ENCODE measurements around the gene TRIM14. TPM values are rescaled to one million over a fixed set of nuclear protein-coding genes. Genes with fewer than 3 reads are reported as not detected.

The TRIM14 gene
- total and polyA plus RNA-seq, 10 of the 15 experiments (the other 5 are each of a cell fraction or from before 2014, with no cell fraction given), result 8.6 to 53.3 (median 35.7) TPM

DNA sequence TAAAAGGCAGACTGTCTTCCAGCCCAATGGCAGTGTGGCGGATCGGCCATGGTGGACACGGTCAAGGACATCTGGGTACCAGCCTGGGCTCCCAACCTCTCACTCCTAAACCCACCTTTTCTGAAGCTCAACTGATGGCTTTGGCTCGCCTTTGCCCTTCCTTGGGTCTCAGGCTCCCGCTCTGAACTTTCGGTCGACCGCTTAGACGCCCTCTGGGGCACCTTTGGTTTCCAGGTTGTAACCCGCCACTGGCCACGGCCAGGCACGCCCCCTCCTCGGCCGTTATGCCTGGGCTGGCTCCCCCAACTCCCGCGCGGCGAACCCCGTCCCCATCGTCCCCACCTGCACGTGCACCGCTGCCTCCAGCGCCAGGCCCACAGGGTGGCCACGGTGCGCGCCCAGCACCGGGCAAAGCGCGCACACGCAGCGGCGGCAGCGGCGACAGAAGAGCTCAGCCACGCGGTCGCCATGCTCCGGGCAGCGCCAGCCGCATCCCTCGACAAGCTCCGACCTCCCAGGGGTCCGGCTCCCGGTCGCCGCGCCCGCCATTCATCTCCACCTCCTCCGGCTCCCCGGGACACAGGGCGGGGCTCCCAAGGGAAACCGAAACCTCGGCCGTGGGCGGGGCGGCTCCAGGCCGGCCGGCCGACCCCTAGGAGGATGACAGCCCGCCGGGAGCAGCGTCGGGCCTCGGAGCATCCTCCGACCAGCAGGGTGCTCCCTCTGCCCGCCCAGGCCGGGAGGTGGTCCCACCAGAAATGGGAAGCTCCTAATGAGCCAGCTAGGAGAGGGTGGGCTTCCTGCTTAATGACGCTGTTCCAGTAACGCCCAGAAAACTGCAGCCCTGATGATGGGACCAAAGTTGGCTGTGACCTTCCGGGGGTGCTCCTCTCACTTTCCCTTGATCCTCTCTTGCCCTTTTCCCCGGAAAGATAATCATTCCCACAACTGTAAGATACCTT is at the start of gene TRIM14 (continued):
- TF ChIP-seq, protein P1, sequence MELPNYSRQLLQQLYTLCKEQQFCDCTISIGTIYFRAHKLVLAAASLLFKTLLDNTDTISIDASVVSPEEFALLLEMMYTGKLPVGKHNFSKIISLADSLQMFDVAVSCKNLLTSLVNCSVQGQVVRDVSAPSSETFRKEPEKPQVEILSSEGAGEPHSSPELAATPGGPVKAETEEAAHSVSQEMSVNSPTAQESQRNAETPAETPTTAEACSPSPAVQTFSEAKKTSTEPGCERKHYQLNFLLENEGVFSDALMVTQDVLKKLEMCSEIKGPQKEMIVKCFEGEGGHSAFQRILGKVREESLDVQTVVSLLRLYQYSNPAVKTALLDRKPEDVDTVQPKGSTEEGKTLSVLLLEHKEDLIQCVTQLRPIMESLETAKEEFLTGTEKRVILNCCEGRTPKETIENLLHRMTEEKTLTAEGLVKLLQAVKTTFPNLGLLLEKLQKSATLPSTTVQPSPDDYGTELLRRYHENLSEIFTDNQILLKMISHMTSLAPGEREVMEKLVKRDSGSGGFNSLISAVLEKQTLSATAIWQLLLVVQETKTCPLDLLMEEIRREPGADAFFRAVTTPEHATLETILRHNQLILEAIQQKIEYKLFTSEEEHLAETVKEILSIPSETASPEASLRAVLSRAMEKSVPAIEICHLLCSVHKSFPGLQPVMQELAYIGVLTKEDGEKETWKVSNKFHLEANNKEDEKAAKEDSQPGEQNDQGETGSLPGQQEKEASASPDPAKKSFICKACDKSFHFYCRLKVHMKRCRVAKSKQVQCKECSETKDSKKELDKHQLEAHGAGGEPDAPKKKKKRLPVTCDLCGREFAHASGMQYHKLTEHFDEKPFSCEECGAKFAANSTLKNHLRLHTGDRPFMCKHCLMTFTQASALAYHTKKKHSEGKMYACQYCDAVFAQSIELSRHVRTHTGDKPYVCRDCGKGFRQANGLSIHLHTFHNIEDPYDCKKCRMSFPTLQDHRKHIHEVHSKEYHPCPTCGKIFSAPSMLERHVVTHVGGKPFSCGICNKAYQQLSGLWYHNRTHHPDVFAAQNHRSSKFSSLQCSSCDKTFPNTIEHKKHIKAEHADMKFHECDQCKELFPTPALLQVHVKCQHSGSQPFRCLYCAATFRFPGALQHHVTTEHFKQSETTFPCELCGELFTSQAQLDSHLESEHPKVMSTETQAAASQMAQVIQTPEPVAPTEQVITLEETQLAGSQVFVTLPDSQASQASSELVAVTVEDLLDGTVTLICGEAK (IDR thresholded peaks at IDR 0.05; ENCODE audit: borderline replicate concordance), result no peak
- peak; percentile 46; the same call in 1 of the 2 replicates for TF ChIP-seq NR2F1 (conservative IDR thresholded peaks at IDR 0.05)
- TF ChIP-seq ZSCAN29 (IDR thresholded peaks at IDR 0.05), result no peak
- TF ChIP-seq YBX1 (IDR thresholded peaks at IDR 0.05), result no peak
- peak in 1 of 2 experiments; percentile 50; a peak in 1 of 3 replicates for TF ChIP-seq EGR1 (IDR thresholded peaks at IDR 0.05; ENCODE audit: borderline replicate concordance in 1 of 2, low read depth in 2 of 2, low read length in 2 of 2)
- TF ChIP-seq KDM1A (IDR thresholded peaks at IDR 0.05; ENCODE audit: borderline replicate concordance), result no peak
- TF ChIP-seq, protein P2, sequence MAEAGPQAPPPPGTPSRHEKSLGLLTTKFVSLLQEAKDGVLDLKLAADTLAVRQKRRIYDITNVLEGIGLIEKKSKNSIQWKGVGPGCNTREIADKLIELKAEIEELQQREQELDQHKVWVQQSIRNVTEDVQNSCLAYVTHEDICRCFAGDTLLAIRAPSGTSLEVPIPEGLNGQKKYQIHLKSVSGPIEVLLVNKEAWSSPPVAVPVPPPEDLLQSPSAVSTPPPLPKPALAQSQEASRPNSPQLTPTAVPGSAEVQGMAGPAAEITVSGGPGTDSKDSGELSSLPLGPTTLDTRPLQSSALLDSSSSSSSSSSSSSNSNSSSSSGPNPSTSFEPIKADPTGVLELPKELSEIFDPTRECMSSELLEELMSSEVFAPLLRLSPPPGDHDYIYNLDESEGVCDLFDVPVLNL (IDR thresholded peaks at IDR 0.05; ENCODE audit: low read depth, low read length), result 0 out of 2 replicates have a peak, but pooled peaks have one; percentile 5
- peak; percentile 61 for TF ChIP-seq LARP7 (IDR thresholded peaks at IDR 0.05)
- peak; percentile 74; the same call in 1 of the 2 replicates for TF ChIP-seq SIN3A (IDR thresholded peaks at IDR 0.05; ENCODE audit: low read depth, low read length)
- 0 out of 2 replicates have a peak, but pooled peaks have one; percentile 37 for TF ChIP-seq CREB1 (IDR thresholded peaks at IDR 0.05; ENCODE audit: low read depth)
- peak; percentile 82 for TF ChIP-seq DPF2 (IDR thresholded peaks at IDR 0.05)
- 0 out of 2 replicates have a peak, but pooled peaks have one; percentile 22 for TF ChIP-seq BACH1 (IDR thresholded peaks at IDR 0.05; ENCODE audit: borderline replicate concordance)
- TF ChIP-seq, protein P3, sequence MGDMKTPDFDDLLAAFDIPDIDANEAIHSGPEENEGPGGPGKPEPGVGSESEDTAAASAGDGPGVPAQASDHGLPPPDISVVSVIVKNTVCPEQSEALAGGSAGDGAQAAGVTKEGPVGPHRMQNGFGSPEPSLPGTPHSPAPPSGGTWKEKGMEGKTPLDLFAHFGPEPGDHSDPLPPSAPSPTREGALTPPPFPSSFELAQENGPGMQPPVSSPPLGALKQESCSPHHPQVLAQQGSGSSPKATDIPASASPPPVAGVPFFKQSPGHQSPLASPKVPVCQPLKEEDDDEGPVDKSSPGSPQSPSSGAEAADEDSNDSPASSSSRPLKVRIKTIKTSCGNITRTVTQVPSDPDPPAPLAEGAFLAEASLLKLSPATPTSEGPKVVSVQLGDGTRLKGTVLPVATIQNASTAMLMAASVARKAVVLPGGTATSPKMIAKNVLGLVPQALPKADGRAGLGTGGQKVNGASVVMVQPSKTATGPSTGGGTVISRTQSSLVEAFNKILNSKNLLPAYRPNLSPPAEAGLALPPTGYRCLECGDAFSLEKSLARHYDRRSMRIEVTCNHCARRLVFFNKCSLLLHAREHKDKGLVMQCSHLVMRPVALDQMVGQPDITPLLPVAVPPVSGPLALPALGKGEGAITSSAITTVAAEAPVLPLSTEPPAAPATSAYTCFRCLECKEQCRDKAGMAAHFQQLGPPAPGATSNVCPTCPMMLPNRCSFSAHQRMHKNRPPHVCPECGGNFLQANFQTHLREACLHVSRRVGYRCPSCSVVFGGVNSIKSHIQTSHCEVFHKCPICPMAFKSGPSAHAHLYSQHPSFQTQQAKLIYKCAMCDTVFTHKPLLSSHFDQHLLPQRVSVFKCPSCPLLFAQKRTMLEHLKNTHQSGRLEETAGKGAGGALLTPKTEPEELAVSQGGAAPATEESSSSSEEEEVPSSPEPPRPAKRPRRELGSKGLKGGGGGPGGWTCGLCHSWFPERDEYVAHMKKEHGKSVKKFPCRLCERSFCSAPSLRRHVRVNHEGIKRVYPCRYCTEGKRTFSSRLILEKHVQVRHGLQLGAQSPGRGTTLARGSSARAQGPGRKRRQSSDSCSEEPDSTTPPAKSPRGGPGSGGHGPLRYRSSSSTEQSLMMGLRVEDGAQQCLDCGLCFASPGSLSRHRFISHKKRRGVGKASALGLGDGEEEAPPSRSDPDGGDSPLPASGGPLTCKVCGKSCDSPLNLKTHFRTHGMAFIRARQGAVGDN (IDR thresholded peaks at IDR 0.05), result peak; percentile 86
- TF ChIP-seq SPI1 (IDR thresholded peaks at IDR 0.05; ENCODE audit: borderline replicate concordance, insufficient read depth, low read depth, low read length), result no peak
- TF ChIP-seq IKZF2 (IDR thresholded peaks at IDR 0.05), result peak; percentile 59 to 81
- peak; percentile 46 for TF ChIP-seq KLF5 (IDR thresholded peaks at IDR 0.05; ENCODE audit: partially characterized antibody)
- TF ChIP-seq SRF (IDR thresholded peaks at IDR 0.05; ENCODE audit: low read depth in 2 of 2, low read length in 2 of 2), result 0 out of 4 replicates have a peak, but pooled peaks of 1 of the 2 experiments have one; percentile 38
